GM12878 (cell line): Measurements from ENCODE around the gene TAF13. TPM values are rescaled to one million over a fixed set of nuclear protein-coding genes. Genes with fewer than 3 reads are reported as not detected.

ENCODE experiments used
- ATF7 ChIP-seq: fragments of 450-650 bp; IDR thresholded peaks from 2 replicates; pipeline ENCODE4 v1.6.1; 2016; ENCODE audit warnings: low read depth, mild to moderate bottlenecking
- BACH1 ChIP-seq: fragments of 450-650 bp; IDR thresholded peaks from 2 replicates; pipeline ENCODE4 v1.6.1; 2017; ENCODE audit warnings: mild to moderate bottlenecking, borderline replicate concordance
- CREB1 ChIP-seq: IDR thresholded peaks from 2 replicates; pipeline ENCODE4 v1.6.1; 2012; ENCODE audit warnings: low read depth, mild to moderate bottlenecking, inconsistent platforms
- DPF2 ChIP-seq: fragments of 450-650 bp; IDR thresholded peaks from 2 replicates; pipeline ENCODE4 v1.6.1; 2017; ENCODE audit warnings: mild to moderate bottlenecking
- HDAC2 ChIP-seq: fragments of 200-600 bp; sonication (generic); IDR thresholded peaks from 2 replicates; pipeline ENCODE4 v1.6.1; 2017
- IKZF1 ChIP-seq: fragments of 450-650 bp; conservative IDR thresholded peaks from 2 replicates; pipeline ENCODE4 v1.6.1; 2017; ENCODE audit warnings: antibody characterized with exemption, mild to moderate bottlenecking
- IRF4 ChIP-seq: IDR thresholded peaks from 2 replicates; pipeline ENCODE4 v1.6.1; 2011; ENCODE audit warnings: low read depth, low read length
- LARP7 ChIP-seq: fragments of 450-650 bp; IDR thresholded peaks from 2 replicates; pipeline ENCODE4 v1.6.1; 2017; ENCODE audit warnings: mild to moderate bottlenecking
- MEF2B ChIP-seq: fragments of 450-650 bp; IDR thresholded peaks from 2 replicates; pipeline ENCODE4 v1.6.1; 2018; ENCODE audit warnings: mild to moderate bottlenecking, moderate library complexity; ENCODE audit not compliant: partially characterized antibody, poor library complexity, severe bottlenecking
- MTA2 ChIP-seq: fragments of 450-650 bp; IDR thresholded peaks from 2 replicates; pipeline ENCODE4 v1.6.1; 2016; ENCODE audit warnings: low read depth, mild to moderate bottlenecking, moderate library complexity
- MYB ChIP-seq: fragments of 150-350 bp; IDR thresholded peaks from 2 replicates; pipeline ENCODE4 v1.6.1; 2014; ENCODE audit warnings: mild to moderate bottlenecking, low read depth, low read length, borderline replicate concordance
- NR2C2 ChIP-seq: IDR thresholded peaks from 2 replicates; pipeline ENCODE4 v1.6.1; 2011; ENCODE audit warnings: borderline replicate concordance, low read depth; ENCODE audit not compliant: control insufficient read depth, insufficient read length
- PAX5 ChIP-seq: IDR thresholded peaks from 2 replicates; pipeline ENCODE4 v1.6.1; 2011; ENCODE audit warnings: low read depth, low read length, borderline replicate concordance
- POLR2AphosphoS5 ChIP-seq: IDR thresholded peaks from 2 replicates; pipeline ENCODE4 v1.6.1; 2011; ENCODE audit warnings: mild to moderate bottlenecking, low read length, inconsistent platforms
- RBBP5 ChIP-seq: fragments of 200-600 bp; sonication (generic); conservative IDR thresholded peaks from 2 replicates; pipeline ENCODE4 v1.6.1; 2016
- RFX5 ChIP-seq: IDR thresholded peaks from 2 replicates; pipeline ENCODE4 v1.6.1; 2011; ENCODE audit warnings: low read depth, low read length, improper control_type of control experiment
- SIX5 ChIP-seq: IDR thresholded peaks from 2 replicates; pipeline ENCODE4 v1.6.1; 2011; ENCODE audit warnings: mild to moderate bottlenecking, low read depth, low read length, moderate library complexity; ENCODE audit not compliant: severe bottlenecking
- TAF1 ChIP-seq: IDR thresholded peaks from 2 replicates; pipeline ENCODE4 v1.6.1; 2011; ENCODE audit warnings: mild to moderate bottlenecking, low read depth, low read length, borderline replicate concordance
- TCF7 ChIP-seq: IDR thresholded peaks from 2 replicates; pipeline ENCODE4 v1.6.1; 2014; ENCODE audit warnings: antibody characterized with exemption, borderline replicate concordance
- YBX1 ChIP-seq: fragments of 450-650 bp; IDR thresholded peaks from 2 replicates; pipeline ENCODE4 v1.6.1; 2016; ENCODE audit warnings: antibody characterized with exemption
- polyA plus RNA-seq, 11 experiments: library from polyadenylated mRNA; depleted of rRNA in 4 of 11; unstranded in 6 of 11; stranded (reverse) in 5 of 11; fragments of >200 nt; fragmentation: Nextera tagmentation in 4 of 11; fragmentation: Illumina TruSeq in 1 of 11; extraction: Ambion mirVana in 4 of 11; extraction: Trizol in 1 of 11; gene quantifications; 1 replicate in 1 of 11; 2 replicates in 10 of 11; pipeline versions ENCODE4 v1.2.1 to v1.2.3, GENCODE V29; 2011 to 2016; ENCODE audit warnings: inconsistent platforms in 2 of 11, missing spikeins in 2 of 11, low read depth in 1 of 11
- total RNA-seq, 4 experiments: library from RNA; depleted of rRNA in 3 of 4; stranded (reverse); fragments of >200 nt in 3 of 4; fragmentation: Illumina TruSeq in 1 of 4; extraction: Trizol in 1 of 4; gene quantifications; 2 replicates each; pipeline versions ENCODE4 v1.2.1 to v1.2.3, GENCODE V29; 2013 to 2021
- TF ChIP-seq, protein P1 (sequence below): IDR thresholded peaks from 2 replicates; pipeline ENCODE4 v1.6.1; 2011; ENCODE audit warnings: borderline replicate concordance, low read depth, mild to moderate bottlenecking, moderate library complexity, mixed read lengths, low read length; ENCODE audit not compliant: insufficient read depth; ENCODE audit errors: extremely low read length
- TF ChIP-seq, protein P2 (sequence below): IDR thresholded peaks from 2 replicates; pipeline ENCODE4 v1.6.1; 2012; ENCODE audit warnings: improper control_type of control experiment, low read depth, low read length; ENCODE audit not compliant: insufficient replicate concordance
- TF ChIP-seq, protein P3 (sequence below): fragments of 450-650 bp; IDR thresholded peaks from 2 replicates; pipeline ENCODE4 v1.6.1; 2017; ENCODE audit warnings: mild to moderate bottlenecking, low read depth, inconsistent platforms; ENCODE audit not compliant: poor library complexity, severe bottlenecking

Gene TAF13
- total and polyA plus RNA-seq, 10 of the 15 experiments (the other 5 are each of a cell fraction or from before 2014, with no cell fraction given) = 8.1 to 30.6 (median 18.0) TPM

DNA sequence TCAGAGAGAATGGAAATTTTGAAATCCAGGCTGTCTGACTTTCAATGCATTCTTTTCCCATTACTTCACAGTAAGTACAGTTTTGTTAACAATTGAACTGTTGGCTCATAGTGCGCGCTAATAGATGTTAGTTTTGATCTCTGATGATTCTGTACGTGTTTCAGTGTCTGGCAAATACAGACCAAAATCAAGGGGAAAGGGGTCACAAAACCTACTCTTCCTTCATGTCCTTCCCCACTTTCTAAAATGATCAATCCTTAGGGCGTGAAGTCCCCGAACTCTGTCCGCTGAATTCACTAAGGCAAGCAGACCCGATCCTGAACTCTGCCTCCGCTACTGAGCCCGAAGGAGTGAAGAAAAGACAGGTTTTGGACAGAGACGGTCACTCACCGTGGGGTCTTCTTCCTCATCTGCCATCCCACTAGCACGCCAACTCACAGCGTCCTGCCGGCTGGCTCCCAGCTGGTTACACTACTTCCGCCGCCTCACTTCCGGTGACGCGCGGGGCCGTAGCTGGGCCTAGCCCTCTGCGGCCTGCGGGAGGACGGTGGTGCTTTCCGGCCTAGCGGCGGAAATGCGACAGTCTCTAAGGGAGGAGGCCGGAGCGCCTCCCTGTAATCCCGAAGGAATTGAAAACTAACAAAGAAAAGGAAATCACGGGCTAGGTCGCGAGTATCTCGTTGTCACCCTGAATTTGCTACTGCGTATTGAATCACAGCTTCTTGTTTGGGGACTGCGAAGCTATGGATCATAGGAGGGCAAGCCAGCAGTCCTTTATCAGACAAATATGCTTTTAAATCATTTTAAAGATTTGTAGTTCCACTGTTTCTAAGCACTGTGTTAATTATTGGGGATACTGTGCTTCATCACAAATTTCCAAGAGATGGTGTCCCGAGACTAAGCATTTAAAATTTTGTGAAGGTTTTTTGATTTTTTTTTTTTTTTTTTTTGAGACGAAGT, at the start of gene TAF13 (continued):
- TF ChIP-seq PAX5 (peak; percentile 62; the same call in 1 of the 2 replicates), POLR2AphosphoS5 (peak; percentile 99), TAF1 (peak; percentile 77), LARP7 (peak; percentile 63; the same call in 1 of the 2 replicates), IRF4 (0 out of 2 replicates have a peak, but pooled peaks have one; percentile 9), DPF2 (0 out of 2 replicates have a peak, but pooled peaks have one; percentile 53), RBBP5 (no peak), IKZF1 (peak; percentile 89), NR2C2 (no peak), YBX1 (no peak), TCF7 (no peak), MYB (peak; percentile 40; the same call in 1 of the 2 replicates), ATF7 (peak; percentile 61), MEF2B (peak; percentile 93), RFX5 (no peak; the same call in 1 of the 2 replicates), BACH1 (no peak; the same call in 1 of the 2 replicates), CREB1 (peak; percentile 95), HDAC2 (no peak), MTA2 (0 out of 2 replicates have a peak, but pooled peaks have one; percentile 20), SIX5 (peak; percentile 26)
- TF ChIP-seq, protein P1, sequence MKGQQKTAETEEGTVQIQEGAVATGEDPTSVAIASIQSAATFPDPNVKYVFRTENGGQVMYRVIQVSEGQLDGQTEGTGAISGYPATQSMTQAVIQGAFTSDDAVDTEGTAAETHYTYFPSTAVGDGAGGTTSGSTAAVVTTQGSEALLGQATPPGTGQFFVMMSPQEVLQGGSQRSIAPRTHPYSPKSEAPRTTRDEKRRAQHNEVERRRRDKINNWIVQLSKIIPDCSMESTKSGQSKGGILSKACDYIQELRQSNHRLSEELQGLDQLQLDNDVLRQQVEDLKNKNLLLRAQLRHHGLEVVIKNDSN = no peak
- TF ChIP-seq, protein P2, sequence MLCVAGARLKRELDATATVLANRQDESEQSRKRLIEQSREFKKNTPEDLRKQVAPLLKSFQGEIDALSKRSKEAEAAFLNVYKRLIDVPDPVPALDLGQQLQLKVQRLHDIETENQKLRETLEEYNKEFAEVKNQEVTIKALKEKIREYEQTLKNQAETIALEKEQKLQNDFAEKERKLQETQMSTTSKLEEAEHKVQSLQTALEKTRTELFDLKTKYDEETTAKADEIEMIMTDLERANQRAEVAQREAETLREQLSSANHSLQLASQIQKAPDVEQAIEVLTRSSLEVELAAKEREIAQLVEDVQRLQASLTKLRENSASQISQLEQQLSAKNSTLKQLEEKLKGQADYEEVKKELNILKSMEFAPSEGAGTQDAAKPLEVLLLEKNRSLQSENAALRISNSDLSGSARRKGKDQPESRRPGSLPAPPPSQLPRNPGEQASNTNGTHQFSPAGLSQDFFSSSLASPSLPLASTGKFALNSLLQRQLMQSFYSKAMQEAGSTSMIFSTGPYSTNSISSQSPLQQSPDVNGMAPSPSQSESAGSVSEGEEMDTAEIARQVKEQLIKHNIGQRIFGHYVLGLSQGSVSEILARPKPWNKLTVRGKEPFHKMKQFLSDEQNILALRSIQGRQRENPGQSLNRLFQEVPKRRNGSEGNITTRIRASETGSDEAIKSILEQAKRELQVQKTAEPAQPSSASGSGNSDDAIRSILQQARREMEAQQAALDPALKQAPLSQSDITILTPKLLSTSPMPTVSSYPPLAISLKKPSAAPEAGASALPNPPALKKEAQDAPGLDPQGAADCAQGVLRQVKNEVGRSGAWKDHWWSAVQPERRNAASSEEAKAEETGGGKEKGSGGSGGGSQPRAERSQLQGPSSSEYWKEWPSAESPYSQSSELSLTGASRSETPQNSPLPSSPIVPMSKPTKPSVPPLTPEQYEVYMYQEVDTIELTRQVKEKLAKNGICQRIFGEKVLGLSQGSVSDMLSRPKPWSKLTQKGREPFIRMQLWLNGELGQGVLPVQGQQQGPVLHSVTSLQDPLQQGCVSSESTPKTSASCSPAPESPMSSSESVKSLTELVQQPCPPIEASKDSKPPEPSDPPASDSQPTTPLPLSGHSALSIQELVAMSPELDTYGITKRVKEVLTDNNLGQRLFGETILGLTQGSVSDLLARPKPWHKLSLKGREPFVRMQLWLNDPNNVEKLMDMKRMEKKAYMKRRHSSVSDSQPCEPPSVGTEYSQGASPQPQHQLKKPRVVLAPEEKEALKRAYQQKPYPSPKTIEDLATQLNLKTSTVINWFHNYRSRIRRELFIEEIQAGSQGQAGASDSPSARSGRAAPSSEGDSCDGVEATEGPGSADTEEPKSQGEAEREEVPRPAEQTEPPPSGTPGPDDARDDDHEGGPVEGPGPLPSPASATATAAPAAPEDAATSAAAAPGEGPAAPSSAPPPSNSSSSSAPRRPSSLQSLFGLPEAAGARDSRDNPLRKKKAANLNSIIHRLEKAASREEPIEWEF = peak; percentile 64
- TF ChIP-seq, protein P3, sequence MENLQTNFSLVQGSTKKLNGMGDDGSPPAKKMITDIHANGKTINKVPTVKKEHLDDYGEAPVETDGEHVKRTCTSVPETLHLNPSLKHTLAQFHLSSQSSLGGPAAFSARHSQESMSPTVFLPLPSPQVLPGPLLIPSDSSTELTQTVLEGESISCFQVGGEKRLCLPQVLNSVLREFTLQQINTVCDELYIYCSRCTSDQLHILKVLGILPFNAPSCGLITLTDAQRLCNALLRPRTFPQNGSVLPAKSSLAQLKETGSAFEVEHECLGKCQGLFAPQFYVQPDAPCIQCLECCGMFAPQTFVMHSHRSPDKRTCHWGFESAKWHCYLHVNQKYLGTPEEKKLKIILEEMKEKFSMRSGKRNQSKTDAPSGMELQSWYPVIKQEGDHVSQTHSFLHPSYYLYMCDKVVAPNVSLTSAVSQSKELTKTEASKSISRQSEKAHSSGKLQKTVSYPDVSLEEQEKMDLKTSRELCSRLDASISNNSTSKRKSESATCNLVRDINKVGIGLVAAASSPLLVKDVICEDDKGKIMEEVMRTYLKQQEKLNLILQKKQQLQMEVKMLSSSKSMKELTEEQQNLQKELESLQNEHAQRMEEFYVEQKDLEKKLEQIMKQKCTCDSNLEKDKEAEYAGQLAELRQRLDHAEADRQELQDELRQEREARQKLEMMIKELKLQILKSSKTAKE = peak; percentile 11
